Activated gamma-delta T cell (primary cell): ENCODE data around the gene SLC29A4.
"Not testable (repeated sequence)": the region's sequence is repeated elsewhere in the genome, so short reads cannot be mapped to it uniquely, and the experiment has no call there.

Experiments used
- DNase-seq: peaks from one replicate; lab custom pipeline; 2025; lab: John Stamatoyannopoulos, UW

SLC29A4 gene

GRCh38 chr7:5274985-5275431, 7.7 kb upstream of the SLC29A4 start:
- DNase-seq, result not testable (repeated sequence)

- not testable (repeated sequence) for DNase-seq
Measured at GRCh38 chr7:5275510-5275909, 7.2 kb upstream of the SLC29A4 start.

DNA sequence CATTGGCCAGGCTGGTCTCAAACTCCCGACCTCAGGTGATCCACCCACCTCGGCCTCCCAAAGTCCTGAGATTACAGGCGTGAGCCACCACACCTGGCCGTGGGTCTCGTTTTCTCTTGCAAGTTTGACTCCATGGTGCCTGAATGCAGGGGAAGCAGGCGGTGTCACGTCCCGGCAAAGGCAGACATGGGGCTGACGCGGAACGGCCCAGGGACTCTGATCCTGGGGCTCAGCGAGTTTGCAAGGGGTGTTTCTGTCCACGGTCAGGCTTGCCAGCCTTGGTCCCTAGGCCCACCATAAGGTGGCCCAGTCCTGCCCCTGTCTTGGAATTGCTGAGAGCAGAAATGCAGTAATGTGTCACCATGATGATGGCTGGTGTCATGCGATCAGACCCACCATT, 6.6 kb upstream of the SLC29A4 start:
- not testable (repeated sequence) for DNase-seq

DNA sequence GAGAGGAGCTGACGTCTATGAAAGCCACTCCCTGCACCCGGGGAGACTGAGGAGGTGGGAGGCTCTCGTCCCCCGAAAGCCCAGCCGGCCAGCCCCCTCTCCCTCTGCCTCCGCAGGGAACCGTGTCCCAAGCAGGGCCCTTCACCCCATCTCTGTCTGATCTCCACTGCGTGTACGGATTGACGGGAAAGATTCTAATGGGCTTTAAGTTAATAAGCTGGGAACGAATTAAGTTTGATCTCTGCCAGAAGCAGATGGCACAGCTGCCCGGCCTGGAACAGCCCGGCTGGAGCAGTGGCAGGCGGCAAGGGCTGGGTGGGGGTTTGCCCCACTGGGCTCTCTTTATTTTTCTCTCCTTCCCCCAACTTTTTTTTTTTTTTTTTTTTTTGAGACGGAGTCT, 6.1 kb upstream of the SLC29A4 start:
- DNase-seq, result no peak

DNA sequence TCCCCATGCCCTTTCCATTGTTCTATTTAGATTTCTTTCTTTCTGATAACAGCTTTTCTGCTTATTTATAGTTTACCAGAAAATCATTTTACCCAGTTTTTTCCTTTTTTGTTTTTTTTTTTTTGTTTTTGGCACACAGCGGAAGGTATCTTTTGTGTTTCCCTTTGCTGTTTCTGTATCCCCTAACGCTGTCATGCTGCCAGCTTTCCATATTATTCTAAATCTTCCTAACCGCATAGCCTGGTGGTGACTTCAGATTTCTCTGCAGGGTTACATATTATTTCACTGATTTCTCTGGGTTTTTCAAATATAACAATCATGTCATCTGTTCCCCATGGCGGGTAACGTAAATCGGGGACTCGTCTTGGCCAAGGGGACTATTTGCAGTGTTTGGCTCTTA, 4.0 kb upstream of the SLC29A4 start:
- DNase-seq, result no peak

GRCh38 chr7:5279734-5280133, 3.0 kb upstream of the SLC29A4 start:
- no peak for DNase-seq

DNA sequence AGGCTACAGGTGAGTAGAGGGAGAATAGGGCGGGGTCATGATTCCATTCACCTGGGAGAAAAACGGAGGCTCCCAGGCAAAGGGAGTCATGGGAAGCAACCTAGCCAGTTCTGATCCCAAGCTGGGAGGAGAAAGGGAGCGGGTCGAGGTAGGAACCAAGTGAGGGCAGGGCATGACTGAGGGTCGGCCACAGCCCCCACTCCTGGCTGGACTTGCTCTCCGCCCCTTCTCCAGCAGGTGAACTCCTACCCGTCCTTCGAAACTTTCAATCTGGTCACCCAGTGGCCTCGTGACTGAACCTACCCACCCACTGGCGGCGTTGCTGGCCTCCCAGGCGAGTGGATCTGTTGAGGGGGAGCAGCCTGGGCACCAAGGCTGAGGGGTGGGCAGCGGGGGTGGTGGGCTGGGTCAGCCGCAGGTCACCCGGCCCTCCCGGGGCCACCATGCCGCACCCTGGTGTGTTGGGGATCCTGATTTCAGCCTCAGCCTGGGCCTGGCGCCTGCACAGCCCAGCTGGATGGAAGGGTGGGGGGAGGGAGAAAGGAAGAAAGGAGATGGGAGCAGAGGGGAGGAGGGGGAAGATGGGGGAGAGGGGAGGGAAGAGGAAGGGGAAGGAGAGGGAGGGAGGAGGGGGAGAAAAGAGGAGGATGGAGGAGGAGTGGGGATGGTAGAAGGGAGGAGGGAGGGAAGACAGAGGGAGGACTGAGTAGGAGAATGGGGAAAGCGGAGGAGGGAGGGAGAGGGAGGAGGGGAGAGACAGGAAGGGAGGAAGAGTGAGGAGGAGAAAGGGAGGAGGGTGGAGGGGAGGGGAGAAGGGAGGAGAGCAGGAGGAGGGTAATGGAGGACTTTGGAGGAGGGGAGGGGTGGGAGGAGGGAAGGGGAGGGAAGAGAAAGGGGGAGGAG, 894 bp upstream of the SLC29A4 start:
- DNase-seq, result not testable (repeated sequence)

GRCh38 chr7:5283421-5284303, 919 bp downstream of the SLC29A4 start:
- DNase-seq, result no peak

DNA sequence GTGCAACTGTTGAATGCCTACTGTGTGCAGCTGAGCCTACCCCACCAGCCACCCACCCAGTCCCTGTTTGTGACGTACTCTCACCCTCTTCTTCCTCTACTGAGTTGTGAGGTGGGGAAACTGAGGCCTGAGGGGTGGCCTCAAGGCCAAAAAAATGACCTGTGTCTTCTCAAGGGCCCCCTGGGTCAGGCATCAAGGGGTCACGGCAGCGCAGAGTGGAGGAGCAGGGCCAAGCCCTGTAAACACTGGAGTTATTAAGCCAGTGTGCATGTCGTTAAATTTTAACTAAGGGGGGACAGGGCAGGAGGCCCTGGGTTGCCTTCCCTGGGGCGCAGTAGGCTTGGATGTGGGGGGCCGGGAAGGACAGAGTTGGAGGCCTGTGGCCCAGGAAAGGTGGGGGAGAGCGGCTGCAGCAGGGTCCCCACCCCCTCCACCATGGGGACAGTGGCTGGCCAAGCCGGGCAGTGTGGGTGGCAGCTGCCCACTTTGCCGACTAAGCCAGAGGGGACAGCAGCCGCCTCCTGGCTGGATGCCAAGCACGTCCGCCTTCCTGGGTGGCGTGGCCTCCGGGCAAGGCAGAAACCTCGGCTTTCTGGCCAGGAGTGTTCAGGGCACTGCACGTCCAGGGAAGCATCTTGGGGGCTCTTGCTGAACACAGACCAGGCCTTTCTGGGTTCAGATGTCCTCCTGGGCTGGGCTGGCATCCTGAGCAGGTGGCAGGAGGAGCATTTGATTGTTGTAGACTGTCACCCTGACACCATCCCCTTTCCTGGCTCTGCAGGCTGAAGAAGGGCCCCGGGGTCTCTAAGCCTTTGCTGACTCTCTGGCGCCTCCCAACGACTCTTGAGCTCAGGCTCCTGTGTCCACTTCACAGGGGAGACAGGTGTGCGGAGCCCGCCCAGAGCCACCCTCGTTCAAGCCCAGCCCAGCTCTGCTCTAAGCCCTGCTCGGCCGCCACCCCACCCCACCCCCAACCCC, 1.9 kb downstream of the SLC29A4 start:
- no peak for DNase-seq

DNA sequence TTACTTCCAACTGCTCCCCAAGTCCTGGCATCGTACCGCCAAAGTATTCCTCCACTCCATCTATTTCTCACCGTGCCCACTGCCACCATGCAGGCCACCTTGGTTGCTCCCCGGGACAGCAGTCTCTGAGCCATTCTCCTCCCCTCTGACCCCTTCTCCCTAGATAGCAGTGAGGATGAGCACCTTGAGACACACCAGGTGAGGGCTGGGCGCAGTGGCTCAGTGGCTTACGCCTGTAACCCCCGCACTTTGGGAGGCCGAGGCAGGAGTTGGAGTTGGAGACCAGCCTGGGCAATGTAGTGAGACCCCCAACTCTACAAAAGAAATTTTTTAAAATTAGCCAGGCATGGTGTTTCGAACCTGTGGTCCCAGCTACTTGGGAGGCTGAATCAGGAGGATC, 4.2 kb downstream of the SLC29A4 start:
- no peak for DNase-seq

DNA sequence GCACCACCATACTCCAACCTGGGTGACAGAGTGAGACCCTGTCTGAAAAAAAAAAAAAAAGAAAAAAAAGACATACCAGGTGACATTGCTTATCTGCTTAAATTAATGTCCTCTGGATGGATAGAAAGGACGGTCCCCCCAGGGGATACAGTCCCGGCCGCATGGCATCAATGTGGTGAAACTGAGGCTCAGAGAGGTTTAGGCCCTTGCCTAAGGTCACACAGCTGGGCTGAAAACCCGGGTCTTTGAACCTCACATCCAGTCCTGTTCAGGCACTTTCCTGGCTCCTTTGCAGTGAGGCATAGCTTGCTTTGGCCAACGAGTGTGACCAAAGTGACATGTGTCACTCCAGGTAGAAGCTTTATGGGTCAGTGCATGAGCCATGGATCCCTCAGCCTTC, 4.6 kb downstream of the SLC29A4 start:
- DNase-seq, result not testable (repeated sequence)

DNA sequence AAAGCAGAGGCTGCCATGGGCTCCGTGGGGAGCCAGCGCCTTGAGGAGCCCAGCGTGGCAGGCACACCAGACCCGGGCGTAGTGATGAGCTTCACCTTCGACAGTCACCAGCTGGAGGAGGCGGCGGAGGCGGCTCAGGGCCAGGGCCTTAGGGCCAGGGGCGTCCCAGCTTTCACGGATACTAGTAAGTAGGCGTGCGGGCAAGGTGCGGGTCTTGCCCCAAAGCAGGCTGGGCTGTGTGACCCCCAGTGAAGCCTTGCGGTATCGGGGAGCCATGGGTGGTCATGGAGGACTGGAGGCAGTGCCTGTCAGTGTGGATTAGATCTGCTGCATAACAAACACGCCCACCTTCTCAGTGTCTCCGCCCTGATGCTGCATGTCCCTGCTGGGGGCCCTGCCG, 5.1 kb downstream of the SLC29A4 start:
- DNase-seq, result no peak

- not testable (repeated sequence) for DNase-seq
Measured at GRCh38 chr7:5288560-5288959, 5.8 kb downstream of the SLC29A4 start.

DNA sequence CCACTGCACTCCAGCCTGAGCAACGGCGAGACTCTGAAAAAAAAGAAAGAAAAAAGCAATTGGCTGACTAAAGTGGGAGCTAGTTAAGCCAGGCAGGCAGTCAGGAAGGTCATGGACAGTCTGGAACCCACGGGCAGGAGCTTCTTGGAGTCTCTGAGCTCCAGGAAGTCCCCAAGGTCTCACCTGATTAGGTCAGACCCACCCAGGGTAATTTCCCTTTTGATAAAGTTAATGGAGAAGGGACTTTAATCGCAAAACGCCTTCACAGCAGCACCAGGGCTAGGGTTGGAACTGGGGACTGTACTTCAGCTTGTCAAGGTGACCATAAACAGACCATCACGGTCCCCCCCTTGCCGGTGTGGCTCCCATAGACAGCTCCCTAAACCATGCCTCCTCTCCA, 6.6 kb downstream of the SLC29A4 start:
- no peak for DNase-seq

GRCh38 chr7:5291301-5291700, 8.6 kb downstream of the SLC29A4 start:
- no peak for DNase-seq

GRCh38 chr7:5291711-5292335, 9.1 kb downstream of the SLC29A4 start:
- not testable (repeated sequence) for DNase-seq

DNA sequence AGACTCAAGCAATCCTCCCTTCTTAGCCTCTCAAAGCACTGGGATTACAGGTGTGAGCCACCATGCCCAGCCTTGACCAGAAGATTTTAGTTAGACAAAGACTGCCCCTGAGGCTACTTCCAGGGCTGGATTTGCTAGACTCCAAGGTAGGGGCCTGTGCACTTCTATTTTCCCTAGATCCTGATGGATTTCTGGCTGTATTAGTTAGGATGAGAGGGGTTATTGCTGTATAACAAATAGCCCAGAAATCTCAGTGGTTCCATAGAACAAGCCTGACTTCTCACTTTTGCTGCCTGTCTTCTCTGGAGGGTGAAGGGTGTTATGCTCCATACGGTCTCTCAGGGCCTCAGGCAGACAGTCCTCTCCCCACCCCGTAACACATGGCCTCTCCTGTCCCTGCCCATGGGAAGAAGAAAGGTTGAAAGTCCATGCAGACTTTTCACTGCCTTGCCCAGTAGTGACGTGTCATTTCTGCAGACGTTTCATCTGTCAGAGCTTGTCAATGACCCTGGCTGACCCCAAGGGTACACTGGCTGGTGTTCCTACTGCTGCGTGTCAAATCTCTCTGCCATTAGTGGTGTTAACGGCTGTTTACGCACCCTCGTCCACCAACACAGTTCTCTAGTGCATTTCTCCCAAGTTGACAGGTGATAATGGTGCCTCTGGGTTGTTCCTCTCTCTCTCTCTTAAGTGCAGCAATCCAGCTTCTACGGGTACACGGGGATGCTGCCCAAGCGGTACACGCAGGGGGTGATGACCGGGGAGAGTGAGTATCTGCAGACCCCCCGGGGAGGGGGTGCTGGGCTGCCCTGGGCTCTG, 11.6 kb downstream of the SLC29A4 start:
- no peak for DNase-seq

- no peak for DNase-seq
Measured at GRCh38 chr7:5295039-5296014, 12.6 kb downstream of the SLC29A4 start.
